Metanephros (tissue), 1 donor: Measurements from ENCODE around the gene CPLX1. TPM values are rescaled to one million over a fixed set of nuclear protein-coding genes. Genes with fewer than 3 reads are reported as not detected.

Experiments
- total RNA-seq: library from RNA; depleted of rRNA; stranded (reverse); fragments of >200 nt; gene quantifications from one replicate; pipeline ENCODE4 v1.2.3, GENCODE V29; 2014

CPLX1 gene
- 2.6 TPM for total RNA-seq

DNA sequence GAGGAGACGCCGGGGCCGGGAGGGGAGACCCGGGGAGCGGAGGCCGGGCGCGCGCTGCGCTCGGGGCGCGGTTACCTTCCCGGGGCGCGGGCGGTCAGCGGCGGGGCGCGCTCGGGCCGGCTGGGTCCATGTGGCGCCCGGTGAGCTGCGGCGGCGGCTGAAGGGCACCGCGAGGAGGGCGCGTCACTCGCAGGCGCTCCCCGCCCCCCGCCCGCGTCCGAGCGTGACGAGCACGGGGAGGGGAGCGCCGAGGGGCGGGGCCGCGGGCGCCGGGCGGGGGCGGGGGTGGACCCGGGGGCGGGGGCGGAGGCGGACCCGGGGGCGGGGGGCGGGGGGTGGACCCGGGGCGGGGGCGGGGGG lies at the start of gene CPLX1:
CPLX1 (minus strand) TSS at position 159 of the 360 bp plus-strand sequence. CDS start 1,607 bp downstream, outside the sequence.

Other genes starting within 250 kb of the CPLX1 start
- 0.06 TPM for gene TMEM271, start 249.8 kb downstream of the CPLX1 start, total RNA-seq
- 29.0 TPM for gene PDE6B, start 200.6 kb downstream of the CPLX1 start, total RNA-seq
- 209 TPM for gene ATP5ME, start 151.9 kb downstream of the CPLX1 start, total RNA-seq
- gene MYL5, start 151.6 kb downstream of the CPLX1 start, total RNA-seq = 91.3 TPM
- gene SLC49A3, start 137.0 kb downstream of the CPLX1 start, total RNA-seq = 7.5 TPM
- gene PCGF3, start 120.3 kb downstream of the CPLX1 start, total RNA-seq = 63.6 TPM
- gene GAK, start 106.2 kb upstream of the CPLX1 start, total RNA-seq = 108 TPM
- gene TMEM175, start 106.3 kb upstream of the CPLX1 start, total RNA-seq = 28.9 TPM
- 6.4 TPM for gene DGKQ, start 147.4 kb upstream of the CPLX1 start, total RNA-seq
- 30.8 TPM for gene IDUA, start 160.9 kb upstream of the CPLX1 start, total RNA-seq
- gene SLC26A1, start 167.3 kb upstream of the CPLX1 start, total RNA-seq = 9.4 TPM
- 59.1 TPM for gene FGFRL1, start 185.5 kb upstream of the CPLX1 start, total RNA-seq